Subcutaneous abdominal adipose tissue (tissue), 5 donors: Measurements from ENCODE around the gene IGFBP7.
A peak's percentile ranks its signal among the peaks of the same experiment; 100 is the strongest.

ENCODE experiments used
- H3K27ac ChIP-seq: one replicate; pipeline ENCODE4 v1.7.0; 2013; ENCODE audit warnings: low read depth, mild to moderate bottlenecking, inconsistent platforms, low read length, moderate library complexity
- H3K27me3 ChIP-seq, 5 donors: one replicate each; pipeline ENCODE4 v1.7.0; 2013; ENCODE audit warnings: low read length in 5 of 5, inconsistent platforms in 1 of 5; ENCODE audit not compliant: control insufficient read depth in 5 of 5, insufficient read depth in 4 of 5
- H3K36me3 ChIP-seq, 5 donors: one replicate each; pipeline ENCODE4 v1.7.0; 2013; ENCODE audit warnings: low read length in 5 of 5; ENCODE audit not compliant: control insufficient read depth in 5 of 5, insufficient read depth in 5 of 5
- H3K4me1 ChIP-seq, 5 donors: one replicate each; pipeline ENCODE4 v1.7.0; 2013; ENCODE audit warnings: low read length in 5 of 5, mild to moderate bottlenecking in 3 of 5, moderate library complexity in 1 of 5; ENCODE audit not compliant: control insufficient read depth in 5 of 5, insufficient read depth in 5 of 5
- H3K4me3 ChIP-seq, 5 donors: one replicate each; pipeline ENCODE4 v1.7.0; 2013; ENCODE audit warnings: low read length in 5 of 5, low read depth in 1 of 5
- H3K9ac ChIP-seq, 5 donors: one replicate each; pipeline ENCODE4 v1.7.0; 2013; ENCODE audit warnings: low read length in 5 of 5, mild to moderate bottlenecking in 4 of 5, moderate library complexity in 3 of 5
- H3K9me3 ChIP-seq, 5 donors: one replicate each; pipeline ENCODE4 v1.7.0; 2013; ENCODE audit warnings: low read length in 5 of 5; ENCODE audit not compliant: control insufficient read depth in 5 of 5
- donor health status: healthy.
- donor health status: healthy.
- donor health status: healthy.
- donor health status: healthy.
- donor health status: healthy.

Gene IGFBP7

GRCh38 chr4:57089549-57089948 is 20.6 kb downstream of the IGFBP7 start:
- Histone ChIP-seq H3K9me3 (no peaks in the 10 kb centered on the region), H3K27me3 (no peaks in the 10 kb centered on the region), H3K36me3 (peaks cover 0 to 2% (median 0%) of the 10 kb centered on the region in 5 donors), H3K4me3 (no peak overlapping the region), H3K4me1 (peaks cover 0 to 23% (median 6%) of the 10 kb centered on the region in 5 donors), H3K9ac (no peak overlapping the region), H3K27ac (peak overlapping the region; percentile 6)

- peaks cover 0 to 2% (median 0%) of the 10 kb centered on the region in 5 donors for H3K36me3 ChIP-seq
- H3K4me1 ChIP-seq: peaks cover 0 to 31% (median 8%) of the 10 kb centered on the region in 5 donors
- H3K27me3 ChIP-seq: no peaks in the 10 kb centered on the region
- no peak overlapping the region for H3K4me3 ChIP-seq
- H3K27ac ChIP-seq: no peak overlapping the region
- no peak overlapping the region for H3K9ac ChIP-seq
- no peaks in the 10 kb centered on the region for H3K9me3 ChIP-seq
Observed at GRCh38 chr4:57086031-57086723, 24.0 kb downstream of the IGFBP7 start.

GRCh38 chr4:57085278-57085677 is 24.9 kb downstream of the IGFBP7 start:
- no peak overlapping the region for H3K27ac ChIP-seq

GRCh38 chr4:57084360-57084759 is 25.8 kb downstream of the IGFBP7 start:
- H3K4me1 ChIP-seq: peaks cover 2 to 33% (median 8%) of the 10 kb centered on the region in 5 donors

More at GRCh38 chr4:57085278-57085677, 24.9 kb downstream of the IGFBP7 start:
- H3K4me3 ChIP-seq: no peak overlapping the region
- peaks cover 2 to 35% (median 8%) of the 10 kb centered on the region in 5 donors for H3K4me1 ChIP-seq
- no peaks in the 10 kb centered on the region for H3K27me3 ChIP-seq
- H3K9me3 ChIP-seq: no peaks in the 10 kb centered on the region
- H3K36me3 ChIP-seq: peaks cover 0 to 2% (median 0%) of the 10 kb centered on the region in 5 donors
- no peak overlapping the region for H3K9ac ChIP-seq

GRCh38 chr4:57083090-57083489 is 27.1 kb downstream of the IGFBP7 start:
- no peaks in the 10 kb centered on the region for H3K9me3 ChIP-seq
- peak overlapping the region; percentile 71 for H3K27ac ChIP-seq
- peaks cover 2 to 33% (median 8%) of the 10 kb centered on the region in 5 donors for H3K4me1 ChIP-seq
- H3K36me3 ChIP-seq: no peaks in the 10 kb centered on the region
- H3K4me3 ChIP-seq: no peak overlapping the region
- no peaks in the 10 kb centered on the region for H3K27me3 ChIP-seq
- no peak overlapping the region for H3K9ac ChIP-seq

More at GRCh38 chr4:57084360-57084759, 25.8 kb downstream of the IGFBP7 start:
- H3K27me3 ChIP-seq: no peaks in the 10 kb centered on the region
- H3K9me3 ChIP-seq: no peaks in the 10 kb centered on the region
- H3K4me3 ChIP-seq: no peak overlapping the region
- no peak overlapping the region for H3K9ac ChIP-seq
- H3K36me3 ChIP-seq: peaks cover 0 to 2% (median 0%) of the 10 kb centered on the region in 5 donors
- H3K27ac ChIP-seq: no peak overlapping the region

- H3K9ac ChIP-seq: peak overlapping the region in 1 of 5 donors; percentile 28
- H3K27ac ChIP-seq: peak overlapping the region; percentile 71
- H3K9me3 ChIP-seq: no peaks in the 10 kb centered on the region
- peaks cover 2 to 33% (median 8%) of the 10 kb centered on the region in 5 donors for H3K4me1 ChIP-seq
- H3K27me3 ChIP-seq: no peaks in the 10 kb centered on the region
- H3K36me3 ChIP-seq: no peaks in the 10 kb centered on the region
- no peak overlapping the region for H3K4me3 ChIP-seq
Observed at GRCh38 chr4:57081651-57082621, 28.2 kb downstream of the IGFBP7 start.

GRCh38 chr4:57080781-57081650 is 29.2 kb downstream of the IGFBP7 start:
- H3K9ac ChIP-seq: peak overlapping the region in 1 of 5 donors; percentile 28
- H3K27ac ChIP-seq: peak overlapping the region; percentile 71
- H3K27me3 ChIP-seq: no peaks in the 10 kb centered on the region
- H3K9me3 ChIP-seq: no peaks in the 10 kb centered on the region
- peaks cover 2 to 38% (median 8%) of the 10 kb centered on the region in 5 donors for H3K4me1 ChIP-seq
- no peaks in the 10 kb centered on the region for H3K36me3 ChIP-seq
- no peak overlapping the region for H3K4me3 ChIP-seq

- Histone ChIP-seq H3K9ac (no peak overlapping the region), H3K9me3 (no peaks in the 10 kb centered on the region), H3K36me3 (no peaks in the 10 kb centered on the region), H3K4me3 (no peak overlapping the region), H3K27me3 (no peaks in the 10 kb centered on the region), H3K27ac (no peak overlapping the region), H3K4me1 (peaks cover 2 to 46% (median 8%) of the 10 kb centered on the region in 5 donors)
Observed at GRCh38 chr4:57078685-57079521, 31.3 kb downstream of the IGFBP7 start.
